GM18505 (cell line): Measurements from ENCODE around the gene AKAP12.
"Not testable (repeated sequence)": the region's sequence is repeated elsewhere in the genome, so short reads cannot be mapped to it uniquely, and the experiment has no call there.

Source experiments
- ATAC-seq: cut with Tn5 transposase; IDR thresholded peaks from one replicate; pipeline ENCODE4 v1.9.1; 2021; ENCODE audit not compliant: unreplicated experiment
- POLR2A ChIP-seq: IDR thresholded peaks from 4 replicates; pipeline ENCODE4 v1.6.1; 2011; ENCODE audit warnings: borderline replicate concordance; ENCODE audit not compliant: insufficient read depth, insufficient read length; ENCODE audit errors: extremely low read depth

The AKAP12 gene

GRCh38 chr6:151300267-151300991 lies 60.7 kb downstream of the AKAP12 start:
- no peak for ATAC-seq
- no peak for TF ChIP-seq POLR2A

GRCh38 chr6:151301547-151301946 lies 61.8 kb downstream of the AKAP12 start:
- ATAC-seq = no peak
- no peak for TF ChIP-seq POLR2A

GRCh38 chr6:151303231-151303630 lies 63.5 kb downstream of the AKAP12 start:
- TF ChIP-seq POLR2A = no peak
- no peak for ATAC-seq

GRCh38 chr6:151306269-151306783 lies 66.6 kb downstream of the AKAP12 start:
- no peak for ATAC-seq
- no peak for TF ChIP-seq POLR2A

GRCh38 chr6:151307501-151307900 lies 67.7 kb downstream of the AKAP12 start:
- no peak for ATAC-seq

GRCh38 chr6:151309619-151310018 lies 69.9 kb downstream of the AKAP12 start:
- TF ChIP-seq POLR2A = no peak
- no peak for ATAC-seq

More at GRCh38 chr6:151307501-151307900, 67.7 kb downstream of the AKAP12 start:
- TF ChIP-seq POLR2A = no peak

GRCh38 chr6:151310279-151310678 lies 70.5 kb downstream of the AKAP12 start:
- ATAC-seq = no peak
- no peak for TF ChIP-seq POLR2A

- no peak for TF ChIP-seq POLR2A
- no peak for ATAC-seq
Measured at GRCh38 chr6:151310852-151311767, 71.3 kb downstream of the AKAP12 start.

- no peak for ATAC-seq
- TF ChIP-seq POLR2A = no peak
Measured at GRCh38 chr6:151313066-151313491, 73.3 kb downstream of the AKAP12 start.

- ATAC-seq = not testable (repeated sequence)
Measured at GRCh38 chr6:151315661-151316060, 75.9 kb downstream of the AKAP12 start.

GRCh38 chr6:151317103-151317994 lies 77.6 kb downstream of the AKAP12 start:
- TF ChIP-seq POLR2A = no peak
- no peak for ATAC-seq

- no peak for ATAC-seq
- no peak for TF ChIP-seq POLR2A
Measured at GRCh38 chr6:151317995-151318365, 78.2 kb downstream of the AKAP12 start.

- TF ChIP-seq POLR2A = no peak
- no peak for ATAC-seq
Measured at GRCh38 chr6:151320140-151320539, 80.4 kb downstream of the AKAP12 start.
